ENCODE data around the gene NCAM2.

The NCAM2 gene

GRCh38 chr21:20997636-20998455, at the start of gene NCAM2:
NCAM2 (plus strand) TSS chr21:20998409.
- DNase-seq (ENCODE audit: low read depth) = peak; percentile 7

- no peak for DNase-seq (ENCODE audit: low read depth)
These were observed 48.3 kb upstream of the NCAM2 start for GRCh38 chr21:20949884-20950283.

GRCh38 chr21:20965816-20966215, 32.4 kb upstream of the NCAM2 start:
- no peak for DNase-seq (ENCODE audit: low read depth)

GRCh38 chr21:20968391-20968790, 29.8 kb upstream of the NCAM2 start:
- no peak for DNase-seq (ENCODE audit: low read depth)

- DNase-seq (ENCODE audit: low read depth) = no peak
These were observed 27.5 kb upstream of the NCAM2 start for GRCh38 chr21:20970691-20971090.

- no peak for DNase-seq (ENCODE audit: low read depth)
These were observed 26.8 kb upstream of the NCAM2 start for GRCh38 chr21:20971296-20971921.

GRCh38 chr21:20994790-20995189, 3.4 kb upstream of the NCAM2 start:
- DNase-seq (ENCODE audit: low read depth) = no peak

- DNase-seq (ENCODE audit: low read depth) = no peak
These were observed 1.5 kb upstream of the NCAM2 start for GRCh38 chr21:20996421-20997310.

- DNase-seq (ENCODE audit: low read depth) = no peak
These were observed 936 bp upstream of the NCAM2 start for GRCh38 chr21:20997311-20997635.

GRCh38 chr21:20998456-20998789, 214 bp downstream of the NCAM2 start:
- no peak for DNase-seq (ENCODE audit: low read depth)

- DNase-seq (ENCODE audit: low read depth) = no peak
These were observed 677 bp downstream of the NCAM2 start for GRCh38 chr21:20998886-20999285.

- no peak for DNase-seq (ENCODE audit: low read depth)
These were observed 1.4 kb downstream of the NCAM2 start for GRCh38 chr21:20999659-21000058.

- no peak for DNase-seq (ENCODE audit: low read depth)
These were observed 2.5 kb downstream of the NCAM2 start for GRCh38 chr21:21000591-21001175.

GRCh38 chr21:21001591-21002100, 3.4 kb downstream of the NCAM2 start:
- no peak for DNase-seq (ENCODE audit: low read depth)

- no peak for DNase-seq (ENCODE audit: low read depth)
These were observed 3.9 kb downstream of the NCAM2 start for GRCh38 chr21:21002153-21002552.

- DNase-seq (ENCODE audit: low read depth) = no peak
These were observed 5.5 kb downstream of the NCAM2 start for GRCh38 chr21:21003701-21004100.

GRCh38 chr21:21007606-21008005, 9.4 kb downstream of the NCAM2 start:
- DNase-seq (ENCODE audit: low read depth) = no peak

GRCh38 chr21:21010228-21010627, 12.0 kb downstream of the NCAM2 start:
- no peak for DNase-seq (ENCODE audit: low read depth)

- DNase-seq (ENCODE audit: low read depth) = no peak
These were observed 12.5 kb downstream of the NCAM2 start for GRCh38 chr21:21010698-21011097.

- DNase-seq (ENCODE audit: low read depth) = no peak
These were observed 20.6 kb downstream of the NCAM2 start for GRCh38 chr21:21018821-21019220.

- DNase-seq (ENCODE audit: low read depth) = no peak
These were observed 21.5 kb downstream of the NCAM2 start for GRCh38 chr21:21019681-21020080.

GRCh38 chr21:21025742-21026141, 27.5 kb downstream of the NCAM2 start:
- no peak for DNase-seq (ENCODE audit: low read depth)

Data from stimulated activated CD8-positive, alpha-beta memory T cell treated with anti-CD3 and anti-CD28 coated beads, Interleukin-7, amount 100 ng/mL, for 24 hours (primary cell).